Lung (tissue), 12 donors: Measurements from ENCODE around the gene POU6F1. TPM values are rescaled to one million over a fixed set of nuclear protein-coding genes. Genes with fewer than 3 reads are reported as not detected.

ENCODE experiments used
- ATAC-seq: fragments of 200-7000 bp; cut with Tn5 transposase; one replicate; pipeline ENCODE4 v1.9.1; 2020; ENCODE audit warnings: moderate number of reproducible peaks; ENCODE audit not compliant: insufficient read depth, low FRiP score
- DNase-seq, 3 donors: peaks; one replicate each; pipeline ENCODE4 v3.0.0-alpha.2; 2013 to 2017
- H3K27ac ChIP-seq, 2 donors: one replicate each; pipeline ENCODE4 v1.5.1; 2013; ENCODE audit warnings: mild to moderate bottlenecking in 2 of 2, moderate library complexity in 2 of 2, control low read depth in 1 of 2, inconsistent platforms in 1 of 2, low read depth in 1 of 2, low read length in 1 of 2
- H3K27me3 ChIP-seq, 3 donors: one replicate each; pipeline ENCODE4 v1.5.1; 2013; ENCODE audit warnings: low read length in 2 of 3; ENCODE audit not compliant: control insufficient read depth in 3 of 3, insufficient read depth in 3 of 3
- H3K36me3 ChIP-seq, 4 donors: one replicate each; pipeline ENCODE4 v1.5.1; 2013; ENCODE audit warnings: low read length in 4 of 4, mild to moderate bottlenecking in 1 of 4, moderate library complexity in 1 of 4; ENCODE audit not compliant: control insufficient read depth in 4 of 4, insufficient read depth in 4 of 4
- H3K4me1 ChIP-seq, 5 donors: one replicate each; pipeline ENCODE4 v1.5.1; 2013; ENCODE audit warnings: low read length in 5 of 5, mild to moderate bottlenecking in 2 of 5, moderate library complexity in 1 of 5; ENCODE audit not compliant: control insufficient read depth in 5 of 5, insufficient read depth in 5 of 5
- H3K4me3 ChIP-seq: one replicate; pipeline ENCODE4 v1.5.1; 2013; ENCODE audit warnings: mild to moderate bottlenecking, control low read depth, moderate library complexity
- H3K9ac ChIP-seq, 2 donors: one replicate each; pipeline ENCODE4 v1.5.1; 2013; ENCODE audit warnings: low read length in 2 of 2, control low read depth in 1 of 2; ENCODE audit not compliant: insufficient read depth in 1 of 2
- H3K9me3 ChIP-seq, 4 donors: one replicate each; pipeline ENCODE4 v1.5.1; 2013; ENCODE audit warnings: low read length in 3 of 4, mild to moderate bottlenecking in 1 of 4, moderate library complexity in 1 of 4; ENCODE audit not compliant: control insufficient read depth in 4 of 4, insufficient read depth in 3 of 4
- CTCF ChIP-seq: IDR thresholded peaks from 2 replicates; pipeline ENCODE4 v1.5.1; 2012; ENCODE audit warnings: mild to moderate bottlenecking; ENCODE audit errors: control extremely low read depth, extremely low read depth
- WGBS, 2 donors: extraction: QIAGEN DNeasy Blood & Tissue Kit; methylation state at CpG; one replicate each; pipeline ENCODE4 v1.1.7; 2013; 5-methylcytosine and 5-hydroxymethylcytosine counted together
- polyA plus RNA-seq, 2 donors: library from polyadenylated mRNA; stranded (reverse); fragments of 200-250 nt; gene quantifications; one replicate each; pipeline ENCODE4 v1.2.1, GENCODE V29; 2013
- total RNA-seq, 2 donors: library from RNA; depleted of rRNA in 1 of 2; stranded (reverse); fragments of >200 nt in 1 of 2; gene quantifications; one replicate each; pipeline ENCODE4 v1.2.1, GENCODE V29; 2014 to 2021
- donor health status: control.
- donor health status: control.
- donor health status: Bipolar disorder and iron deficiency.
- donor health status: healthy.
- donor health status: DM: yes; HTN: yes; CAD: no.

Gene POU6F1
- total and polyA plus RNA-seq, 4 donors = 3.0 to 16.1 (median 9.2) TPM

- no peak for DNase-seq
Measured at GRCh38 chr12:51200806-51201205, 17.1 kb downstream of the POU6F1 start.

DNA sequence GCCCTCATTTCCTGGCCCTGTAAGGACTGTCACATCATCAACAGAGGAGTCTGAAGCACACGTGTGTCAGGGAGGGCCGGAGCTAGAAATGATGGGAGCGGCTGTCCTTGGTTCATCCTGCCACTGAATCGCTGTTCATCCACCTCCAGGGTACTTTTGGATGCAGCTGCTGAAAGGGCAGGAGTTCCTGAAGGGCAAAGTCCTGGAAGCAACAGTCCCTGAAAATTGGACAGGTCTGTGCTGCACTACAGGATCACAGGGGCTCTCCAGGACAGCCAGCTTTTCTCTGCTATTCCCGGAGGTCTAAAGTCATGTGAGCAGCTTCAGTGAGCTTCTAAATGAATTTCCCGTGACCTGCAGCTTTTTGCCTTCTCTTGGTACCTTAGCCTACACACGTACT lies 17.7 kb downstream of the POU6F1 start:
- Histone ChIP-seq H3K4me3 (no peak overlapping the region), H3K27me3 (no peaks in the 10 kb centered on the region), H3K27ac (no peak overlapping the region), H3K36me3 (peaks cover 0 to 13% (median 4%) of the 10 kb centered on the region in 4 donors), H3K4me1 (peaks cover 0 to 4% (median 0%) of the 10 kb centered on the region in 5 donors), H3K9me3 (no peaks in the 10 kb centered on the region), H3K9ac (no peak overlapping the region)
- no peak for DNase-seq
- WGBS, 2 donors = 94% methylated on average over 7 of the region's 7 CpGs
- TF ChIP-seq CTCF = no peak
- ATAC-seq = no peak

More at GRCh38 chr12:51200806-51201205, 17.1 kb downstream of the POU6F1 start:
- Histone ChIP-seq H3K36me3 (peaks cover 0 to 13% (median 4%) of the 10 kb centered on the region in 4 donors), H3K9me3 (no peaks in the 10 kb centered on the region), H3K27ac (no peak overlapping the region), H3K27me3 (no peaks in the 10 kb centered on the region), H3K4me3 (no peak overlapping the region), H3K9ac (no peak overlapping the region), H3K4me1 (peaks cover 0 to 4% (median 0%) of the 10 kb centered on the region in 5 donors)
- TF ChIP-seq CTCF = no peak
- WGBS, 2 donors = 96 to 98% methylated on average over 9 of the region's 9 CpGs
- ATAC-seq = no peak

DNA sequence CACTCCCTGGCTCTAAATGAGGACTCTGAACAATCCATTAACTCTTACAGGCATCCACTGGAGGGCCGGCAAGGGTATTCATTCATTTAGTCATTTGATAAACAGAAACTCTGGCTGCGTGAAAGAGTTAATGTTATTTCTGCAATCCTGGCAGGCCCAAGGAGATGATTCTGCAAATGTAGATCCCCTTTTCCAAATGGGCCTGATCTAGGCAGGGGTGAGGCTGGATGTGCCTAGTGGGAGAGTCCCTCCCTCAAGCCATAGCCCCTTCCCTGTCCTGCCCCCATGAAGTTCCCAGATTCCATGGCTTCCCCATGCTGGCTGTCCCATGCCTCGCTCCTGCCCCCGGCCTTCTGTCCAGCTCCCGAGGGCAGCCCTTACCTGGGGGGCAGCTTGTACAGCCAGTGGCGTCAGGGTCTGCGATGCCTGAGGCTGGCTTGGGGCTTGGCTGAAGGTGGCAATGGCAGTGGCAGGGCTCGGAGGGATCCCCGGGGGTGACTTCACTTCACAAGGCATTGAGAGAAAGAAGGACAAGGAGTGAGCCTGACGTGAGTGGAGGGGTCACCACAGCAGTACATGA lies 18.4 kb downstream of the POU6F1 start:
- Histone ChIP-seq H3K9me3 (no peaks in the 10 kb centered on the region), H3K27ac (no peak overlapping the region), H3K36me3 (peaks cover 0 to 13% (median 4%) of the 10 kb centered on the region in 4 donors), H3K9ac (no peak overlapping the region), H3K27me3 (no peaks in the 10 kb centered on the region), H3K4me1 (peaks cover 0 to 4% (median 0%) of the 10 kb centered on the region in 5 donors), H3K4me3 (no peak overlapping the region)
- DNase-seq = no peak
- ATAC-seq = no peak
- WGBS, 2 donors = 85 to 90% methylated on average over 10 of the region's 10 CpGs
- TF ChIP-seq CTCF = no peak
